ENCODE results near the gene EIF1.

GRCh38 chr17:41733348-41734138 is 44.9 kb downstream of the EIF1 start:
- TF ChIP-seq, protein P1, sequence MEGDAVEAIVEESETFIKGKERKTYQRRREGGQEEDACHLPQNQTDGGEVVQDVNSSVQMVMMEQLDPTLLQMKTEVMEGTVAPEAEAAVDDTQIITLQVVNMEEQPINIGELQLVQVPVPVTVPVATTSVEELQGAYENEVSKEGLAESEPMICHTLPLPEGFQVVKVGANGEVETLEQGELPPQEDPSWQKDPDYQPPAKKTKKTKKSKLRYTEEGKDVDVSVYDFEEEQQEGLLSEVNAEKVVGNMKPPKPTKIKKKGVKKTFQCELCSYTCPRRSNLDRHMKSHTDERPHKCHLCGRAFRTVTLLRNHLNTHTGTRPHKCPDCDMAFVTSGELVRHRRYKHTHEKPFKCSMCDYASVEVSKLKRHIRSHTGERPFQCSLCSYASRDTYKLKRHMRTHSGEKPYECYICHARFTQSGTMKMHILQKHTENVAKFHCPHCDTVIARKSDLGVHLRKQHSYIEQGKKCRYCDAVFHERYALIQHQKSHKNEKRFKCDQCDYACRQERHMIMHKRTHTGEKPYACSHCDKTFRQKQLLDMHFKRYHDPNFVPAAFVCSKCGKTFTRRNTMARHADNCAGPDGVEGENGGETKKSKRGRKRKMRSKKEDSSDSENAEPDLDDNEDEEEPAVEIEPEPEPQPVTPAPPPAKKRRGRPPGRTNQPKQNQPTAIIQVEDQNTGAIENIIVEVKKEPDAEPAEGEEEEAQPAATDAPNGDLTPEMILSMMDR (IDR thresholded peaks at IDR 0.05): no peak
- TF ChIP-seq POLR2A (IDR thresholded peaks at IDR 0.05): no peak

All from tibial nerve (tissue), 3 donors.